ENCODE results near the gene CCDC107. TPM values are rescaled to one million over a fixed set of nuclear protein-coding genes. Genes with fewer than 3 reads are reported as not detected.

CCDC107 gene
- total RNA-seq, 1 experiment from 2014 or later = 12.0 TPM

GRCh38 chr9:35616681-35617459 is 41.2 kb upstream of the CCDC107 start:
- peak overlapping the region; percentile 77 for H3K4me2 ChIP-seq (ENCODE audit: insufficient read depth, insufficient read length, low read length)

More at GRCh38 chr9:35616681-35617459, 41.2 kb upstream of the CCDC107 start:
- Mint-ChIP-seq H3K4me3 (peak overlapping the region; percentile 76 to 79), H3K9me3 (no peaks in the 10 kb centered on the region; a peak in 1 of 5 replicates), H3K27ac (peak overlapping the region in 2 of 3 experiments; percentile 53 to 69; a peak in 3 of 7 replicates), H3K27me3 (ENCODE audit: low read depth) (peaks cover 42% of the 10 kb centered on the region), H3K4me1 (peaks cover 15 to 18% of the 10 kb centered on the region in 2 experiments), H3K36me3 (ENCODE audit: insufficient read depth in 1 of 3, low read depth in 3 of 3) (no peaks in the 10 kb centered on the region)
- Histone ChIP-seq H3K4ac (ENCODE audit: low read depth, low read length) (no peak overlapping the region), H4K5ac (ENCODE audit: insufficient read length, low read depth, low read length) (peak overlapping the region; percentile 55), H3K79me1 (ENCODE audit: insufficient read depth, low read depth, low read length, poor library complexity, severe bottlenecking) (no peaks in the 10 kb centered on the region), H3T11ph (ENCODE audit: low read length) (no peak overlapping the region), H2BK5ac (ENCODE audit: insufficient read length, low read length) (no peak overlapping the region), H3K23ac (ENCODE audit: insufficient read length, low read depth, low read length) (no peak overlapping the region), H2BK20ac (ENCODE audit: low read depth, low read length, poor library complexity, severe bottlenecking) (no peak overlapping the region), H3K27ac (ENCODE audit: insufficient read length, low read depth, low read length) (no peak overlapping the region), H2AFZ (ENCODE audit: low read length) (peak overlapping the region; percentile 69), H3K23me2 (ENCODE audit: insufficient read length, low read depth, low read length, poor library complexity, severe bottlenecking) (peaks cover 13% of the 10 kb centered on the region), H3K4me1 (ENCODE audit: insufficient read depth, low read length) (no peaks in the 10 kb centered on the region; the same call in 1 of the 2 replicates), H4K91ac (ENCODE audit: insufficient read length, low read depth, low read length) (no peak overlapping the region), H3K14ac (ENCODE audit: insufficient read depth, low read length) (peak overlapping the region; percentile 78), H3K27me3 (ENCODE audit: insufficient read depth, low read length) (peaks cover 4% of the 10 kb centered on the region; the same call in 1 of the 2 replicates), H2AK5ac (ENCODE audit: insufficient read length, low read length) (no peak overlapping the region), H4K20me1 (ENCODE audit: control insufficient read depth, insufficient read depth, insufficient read length) (no peaks in the 10 kb centered on the region), H4K8ac (replicated peaks; ENCODE audit: insufficient read length, low read depth, low read length) (peak overlapping the region; percentile 50), H3K18ac (ENCODE audit: insufficient read length, low read depth, low read length) (peak overlapping the region; percentile 89), H3K9ac (ENCODE audit: extremely low read depth, insufficient read length, low read length) (peak overlapping the region; percentile 43), H2BK12ac (ENCODE audit: insufficient read length, low read depth, low read length) (no peak overlapping the region), H3K56ac (ENCODE audit: insufficient read length, low read depth, low read length) (no peak overlapping the region), H3K9me3 (ENCODE audit: control insufficient read depth, low read depth, low read length) (no peaks in the 10 kb centered on the region), H2BK15ac (ENCODE audit: low read depth, low read length) (no peak overlapping the region), H2BK120ac (ENCODE audit: low read depth, low read length, poor library complexity, severe bottlenecking) (no peak overlapping the region), H3K79me2 (ENCODE audit: insufficient read depth, low read length) (no peaks in the 10 kb centered on the region)
- WGBS (ENCODE audit: extremely low coverage, insufficient read length, low lambda C conversion rate) = no CpG with 5 or more reads among the region's 51 CpGs
- no peak; the same call in 2 of the 3 replicates for TF ChIP-seq CTCF (conservative IDR thresholded peaks at IDR 0.05)
- DNase-seq = peak; percentile 72

Data from H9 (cell line).